A204.1 (cell line): Measurements from ENCODE around the gene CD44.

ENCODE experiments used
- FAIRE-seq: peaks from 2 replicates; lab custom pipeline; 2012; peaks lifted over from hg19 to GRCh38; lab: Jason Lieb, UNC

The CD44 gene

DNA sequence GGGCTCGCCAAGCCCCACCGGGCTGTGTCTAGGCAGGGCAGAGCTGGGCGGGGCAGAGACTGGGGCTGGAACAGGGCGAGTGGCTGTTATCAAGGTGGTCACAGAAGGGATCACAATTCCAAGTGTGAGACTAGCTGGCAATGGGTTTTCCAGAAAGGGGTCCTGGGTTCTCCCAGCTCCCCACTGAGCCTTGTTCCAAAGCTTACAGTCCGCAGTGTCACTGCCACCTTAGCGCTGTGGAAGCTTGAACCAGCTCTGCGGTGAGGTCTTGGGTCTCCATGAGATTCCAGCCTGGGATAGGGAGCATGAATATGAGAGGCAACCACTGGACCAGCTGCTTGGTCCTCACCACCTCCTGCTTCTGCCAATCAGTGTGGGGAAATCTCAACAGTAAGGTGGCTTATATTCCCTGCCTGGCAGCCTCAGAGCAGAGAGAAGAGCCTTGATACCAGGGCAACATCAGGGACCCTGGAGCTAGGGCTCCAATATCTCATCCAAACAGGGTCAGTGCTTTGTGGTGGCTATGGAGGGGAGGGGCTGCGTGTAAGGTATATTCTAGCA, 831 bp downstream of the CD44 start:
- FAIRE-seq: no peak

DNA sequence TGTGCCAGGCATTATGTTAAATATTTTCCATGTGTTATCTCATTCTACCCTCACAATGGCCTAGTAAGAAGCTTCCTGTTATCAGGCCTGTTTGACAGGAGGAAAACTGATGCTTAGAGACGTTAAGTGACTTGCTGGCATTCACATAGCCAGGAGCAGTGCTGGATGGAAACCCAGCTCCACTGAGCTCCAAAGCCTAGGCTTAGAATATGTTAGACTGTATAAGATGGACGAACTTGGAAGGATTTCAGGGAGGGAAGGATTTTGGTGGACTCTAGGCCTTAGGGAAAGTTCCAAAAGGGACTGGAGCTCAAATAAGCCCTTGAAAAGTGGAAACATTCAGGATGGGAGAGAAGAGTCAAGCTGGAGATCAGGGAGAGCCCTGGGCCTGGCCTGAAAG, 2.1 kb downstream of the CD44 start:
- FAIRE-seq: no peak

DNA sequence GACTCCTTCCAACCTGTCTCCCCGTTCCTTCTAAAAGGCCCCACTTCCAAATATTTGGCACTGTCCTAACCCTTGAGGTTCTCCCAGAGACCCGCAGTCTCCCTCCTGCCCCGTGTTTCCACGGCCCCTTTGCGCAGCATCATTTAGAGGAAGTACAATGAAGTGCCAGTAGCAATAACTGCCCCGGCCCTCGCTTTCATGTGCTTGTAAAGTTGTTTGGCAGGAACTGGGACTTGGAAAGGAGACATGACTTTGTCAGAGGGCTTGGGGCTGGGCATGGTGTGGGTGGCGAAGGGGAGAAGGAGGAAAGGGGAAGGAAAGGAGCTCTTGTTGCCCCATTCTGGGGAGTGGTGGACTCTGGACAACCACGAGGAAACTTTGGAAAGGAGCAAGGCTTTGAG, 2.6 kb downstream of the CD44 start:
- no peak for FAIRE-seq

DNA sequence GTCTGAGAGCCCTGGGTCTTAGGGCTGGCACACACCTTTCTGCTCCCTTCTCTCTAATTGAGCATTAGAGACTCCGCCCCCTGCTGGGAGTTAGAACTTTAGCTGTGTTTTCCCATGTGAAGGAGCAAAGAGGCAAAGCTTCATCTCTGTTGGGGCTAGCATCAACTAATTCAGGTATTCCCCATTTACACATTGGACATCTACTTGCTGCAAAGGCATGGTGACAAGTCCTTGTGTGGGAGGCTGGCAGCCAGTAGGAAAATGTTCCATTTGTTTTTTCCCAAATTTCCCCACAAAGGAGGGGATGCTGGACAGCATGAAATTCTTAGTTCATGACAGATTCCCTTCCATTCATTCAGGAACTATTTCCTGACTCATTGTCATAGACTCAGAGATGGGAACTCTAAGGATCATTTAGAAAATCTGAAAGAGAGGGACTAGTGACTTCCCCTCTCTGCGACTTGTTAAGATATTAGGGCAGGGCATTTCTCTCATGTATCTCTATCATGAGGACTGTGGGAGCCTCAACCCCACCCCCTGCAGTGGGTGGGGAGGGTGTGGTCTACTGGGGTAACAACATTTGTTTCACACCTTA, 3.6 kb downstream of the CD44 start:
- no peak for FAIRE-seq

DNA sequence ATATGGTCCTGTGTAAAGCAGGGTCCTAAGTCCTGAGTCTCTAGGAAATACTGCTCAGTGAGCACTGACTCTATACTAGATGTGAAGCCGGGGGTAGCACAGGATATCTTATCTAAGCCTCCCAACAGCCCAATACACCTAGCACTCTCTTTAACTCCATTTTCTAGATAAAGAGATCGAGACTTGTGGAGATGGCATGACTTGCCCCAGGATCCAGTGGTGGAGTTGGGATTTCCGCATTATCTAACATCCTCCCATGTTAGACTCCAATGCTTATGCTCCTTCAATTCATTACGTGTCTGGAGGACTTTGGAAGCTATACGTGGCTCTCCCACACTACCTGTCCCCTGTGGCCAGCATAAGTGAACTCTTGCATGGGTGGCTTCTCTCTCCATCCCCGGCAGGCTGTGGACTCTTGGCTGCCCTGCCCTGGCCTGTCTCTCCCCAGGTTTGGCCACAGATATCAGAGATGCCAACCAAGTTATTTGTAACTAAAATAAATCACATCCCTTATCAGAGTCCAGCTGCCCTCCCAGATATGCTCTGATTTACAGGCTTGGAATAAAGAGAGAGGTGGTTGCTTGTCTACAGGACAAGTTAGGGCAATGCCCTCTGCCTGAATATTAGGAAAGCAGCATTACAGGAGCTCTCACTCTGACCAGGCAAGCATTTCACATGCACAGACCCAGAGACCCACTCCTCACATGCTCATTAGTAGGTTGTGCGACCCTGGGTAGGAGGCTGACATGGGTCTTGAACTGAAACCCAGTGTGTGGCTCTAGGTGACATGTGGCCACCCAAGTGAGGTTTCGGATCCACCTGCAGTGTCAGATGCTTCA, 4.5 kb downstream of the CD44 start:
- FAIRE-seq: no peak

DNA sequence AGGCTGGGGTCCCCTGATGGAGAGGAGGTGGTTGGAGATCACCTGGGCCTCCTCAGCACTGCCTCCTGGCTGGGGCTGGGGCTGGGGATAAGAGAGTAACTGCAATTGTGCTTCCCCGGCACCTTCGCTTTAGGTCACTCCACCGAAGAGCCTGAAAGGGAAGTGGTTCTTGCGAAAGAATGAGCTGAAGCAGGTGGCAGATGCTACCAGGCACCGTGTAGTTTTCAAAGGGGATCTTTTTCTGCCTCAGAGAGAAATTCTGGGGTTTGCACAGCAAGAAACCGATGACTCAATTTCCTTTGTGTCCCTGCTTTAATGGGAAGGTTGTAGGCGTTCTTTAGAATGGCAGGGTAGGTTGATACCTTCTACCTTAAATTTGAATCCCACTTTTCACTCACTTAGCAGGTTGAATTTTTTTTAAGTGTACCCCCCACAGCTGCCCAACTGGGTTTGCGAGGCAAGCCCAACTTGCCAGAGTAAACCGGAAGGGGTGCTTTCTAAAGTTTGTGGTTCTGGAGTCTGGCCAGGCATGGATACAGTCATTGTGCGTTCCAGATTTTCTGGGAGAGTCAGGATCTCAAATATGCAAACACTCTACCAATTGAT, 5.3 kb downstream of the CD44 start:
- no peak for FAIRE-seq

DNA sequence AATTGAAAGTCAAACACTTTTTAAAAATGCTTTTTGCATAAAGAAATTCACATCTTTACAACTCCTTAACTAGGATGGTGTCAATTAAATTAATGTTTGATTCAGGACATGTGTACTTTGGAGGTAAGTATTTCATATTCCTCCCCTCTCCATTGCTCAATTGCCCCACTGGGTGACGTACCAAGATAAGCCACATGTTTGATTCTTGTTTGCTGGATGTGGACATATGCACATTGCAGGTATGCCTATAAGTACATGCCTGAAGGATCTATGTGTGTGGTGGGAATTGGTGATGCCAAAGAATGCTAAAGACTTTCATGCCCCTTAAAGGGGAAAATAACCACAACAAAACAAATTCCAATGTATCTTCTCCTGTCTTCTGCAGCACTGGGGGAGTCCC, 5.8 kb downstream of the CD44 start:
- FAIRE-seq: no peak

DNA sequence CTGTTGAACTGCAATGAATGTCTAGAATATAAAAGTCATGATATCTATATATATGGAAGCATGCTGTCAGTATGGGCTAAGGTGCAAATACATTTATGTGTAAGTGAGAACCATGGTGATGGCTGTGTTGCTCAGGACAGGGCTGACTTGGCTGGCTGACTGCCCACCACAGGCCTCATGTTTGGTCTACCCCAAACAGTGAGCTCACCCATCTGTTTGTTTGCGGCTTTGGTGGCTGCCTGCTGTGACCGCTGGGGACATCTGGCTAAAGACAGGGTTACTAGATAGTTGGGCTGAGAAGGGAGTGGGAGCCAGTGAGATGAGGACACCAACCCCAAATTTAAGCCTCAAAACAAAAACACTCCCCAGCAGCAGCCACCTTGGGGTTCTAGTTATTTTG, 6.3 kb downstream of the CD44 start:
- FAIRE-seq: no peak

DNA sequence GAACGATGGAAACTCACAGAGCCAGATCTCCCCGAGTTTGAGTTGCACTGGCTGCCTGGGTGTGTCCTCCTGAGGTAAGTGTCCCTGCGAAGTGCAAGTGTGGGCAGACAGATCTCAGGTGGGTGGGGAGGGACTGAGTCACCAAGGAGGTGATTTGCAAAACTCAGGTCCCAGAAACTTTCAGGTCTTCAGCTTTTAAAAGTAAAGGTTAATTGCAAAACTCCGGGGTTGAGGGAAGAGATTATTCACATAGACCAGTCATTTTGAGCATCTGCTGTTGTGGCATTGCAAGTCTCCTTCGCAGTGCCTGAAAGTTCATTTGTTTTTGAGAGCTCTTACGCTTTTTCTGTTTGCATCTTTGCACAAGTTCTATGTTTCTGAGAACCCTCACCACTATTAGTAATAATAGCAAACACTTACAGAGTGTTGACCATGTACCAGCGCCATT, 7.1 kb downstream of the CD44 start:
- FAIRE-seq: no peak

DNA sequence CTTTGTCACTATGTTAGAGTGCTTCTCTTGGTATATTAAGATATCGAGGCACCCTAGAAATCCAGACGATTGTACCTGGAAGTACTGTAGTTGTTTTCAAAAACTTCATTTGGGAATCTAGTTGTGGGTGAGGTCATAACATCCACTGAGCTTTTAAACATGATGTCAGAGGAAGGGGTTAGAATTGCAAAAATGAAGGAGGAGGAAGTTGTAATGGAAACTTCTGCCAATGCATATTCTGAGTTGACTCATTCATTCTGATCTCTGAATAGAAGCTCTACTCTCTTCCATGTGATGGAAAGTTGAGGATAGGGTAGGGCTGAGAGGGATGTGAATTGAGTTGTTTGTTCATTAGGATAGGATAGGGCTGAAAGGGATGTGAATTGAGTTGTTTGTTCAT, 7.7 kb downstream of the CD44 start:
- FAIRE-seq: no peak

DNA sequence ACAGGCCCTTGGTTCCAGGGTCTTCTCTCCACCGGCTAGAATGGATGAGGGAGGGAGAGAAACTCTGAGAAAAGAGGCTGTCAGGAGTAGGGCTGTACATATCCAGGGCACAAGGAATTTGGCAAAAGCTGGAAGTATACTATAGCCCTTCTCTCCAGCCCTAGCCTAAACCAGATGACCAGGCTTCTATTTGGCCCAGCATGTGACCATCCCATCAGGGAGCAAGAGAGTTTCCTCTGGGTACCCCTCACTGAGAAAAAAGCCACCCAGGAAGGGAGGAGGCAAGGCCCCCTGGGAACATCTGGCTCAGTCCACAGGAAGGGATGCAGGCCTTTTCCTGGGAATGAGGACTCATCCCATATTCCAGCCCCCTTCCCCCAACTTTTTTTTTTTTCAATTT, 8.3 kb downstream of the CD44 start:
- no peak for FAIRE-seq

DNA sequence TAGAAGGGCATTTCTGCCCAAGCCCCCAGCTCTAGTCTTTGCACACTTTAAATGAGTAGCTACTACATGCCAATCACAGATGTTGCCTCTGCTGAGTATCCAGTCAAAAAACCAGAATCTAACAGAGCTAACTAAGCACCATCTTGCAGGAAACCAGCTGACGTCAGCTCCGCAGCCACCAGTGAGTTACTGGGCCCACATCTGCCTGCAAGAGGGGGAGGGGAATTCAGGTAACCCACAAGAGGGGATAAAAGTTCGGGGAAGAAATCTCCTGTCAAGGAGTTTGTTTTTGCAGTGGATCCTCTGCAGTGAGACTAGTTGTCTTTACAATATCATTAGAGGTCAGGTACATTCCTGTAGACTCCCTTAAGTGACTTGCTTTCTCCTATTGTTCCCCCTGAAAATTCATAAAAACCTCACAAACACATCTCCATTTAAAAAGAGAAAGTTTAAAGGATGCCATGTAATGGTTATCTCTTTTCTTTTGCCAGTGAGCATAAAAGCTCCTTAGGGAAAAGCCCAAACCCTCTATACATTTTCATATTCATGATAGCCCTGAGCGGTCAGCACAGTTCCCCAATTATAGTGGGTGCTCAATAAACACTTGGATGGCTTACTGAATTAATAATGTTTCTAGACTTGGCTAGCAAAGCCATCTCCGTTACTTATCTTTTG, 9.3 kb downstream of the CD44 start:
- FAIRE-seq: no peak

DNA sequence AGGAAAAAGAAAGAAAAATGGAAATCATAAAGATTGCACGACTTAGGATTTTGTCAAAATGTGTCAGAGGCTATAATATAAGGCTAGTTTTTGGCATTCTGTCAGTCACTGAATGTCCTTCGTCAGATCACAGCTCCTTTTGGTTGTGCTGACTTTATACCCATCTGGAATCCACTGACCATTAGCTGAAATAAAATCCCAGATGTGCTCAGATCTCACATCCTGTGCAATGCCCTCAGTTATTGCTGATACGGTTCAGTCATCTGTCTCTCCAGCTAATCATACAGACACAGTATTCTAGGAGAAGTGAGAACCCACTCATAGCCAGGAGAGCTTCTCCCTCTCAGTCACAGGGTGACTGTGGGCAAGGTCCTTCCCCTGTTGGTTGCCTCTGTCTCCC, 11.5 kb downstream of the CD44 start:
- no peak for FAIRE-seq

DNA sequence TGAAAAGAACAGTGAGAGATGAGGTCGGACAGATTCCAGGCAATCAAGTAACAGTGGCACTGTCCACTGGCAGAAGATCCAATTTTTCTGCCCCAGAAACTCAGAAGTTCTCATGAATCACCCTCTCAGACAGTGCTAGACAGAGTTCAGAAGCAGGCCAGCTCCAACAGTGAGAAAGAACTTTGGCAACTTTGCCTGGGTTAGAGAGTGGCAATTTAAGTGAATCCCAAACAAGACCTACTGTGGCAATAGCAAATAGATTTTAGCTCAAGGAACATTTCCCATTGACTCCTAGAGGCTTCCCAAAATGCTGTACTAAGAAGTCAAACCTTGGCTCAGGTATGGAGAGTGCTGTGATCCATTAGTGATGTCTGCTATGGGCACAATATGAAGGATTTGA, 12.3 kb downstream of the CD44 start:
- FAIRE-seq: no peak

DNA sequence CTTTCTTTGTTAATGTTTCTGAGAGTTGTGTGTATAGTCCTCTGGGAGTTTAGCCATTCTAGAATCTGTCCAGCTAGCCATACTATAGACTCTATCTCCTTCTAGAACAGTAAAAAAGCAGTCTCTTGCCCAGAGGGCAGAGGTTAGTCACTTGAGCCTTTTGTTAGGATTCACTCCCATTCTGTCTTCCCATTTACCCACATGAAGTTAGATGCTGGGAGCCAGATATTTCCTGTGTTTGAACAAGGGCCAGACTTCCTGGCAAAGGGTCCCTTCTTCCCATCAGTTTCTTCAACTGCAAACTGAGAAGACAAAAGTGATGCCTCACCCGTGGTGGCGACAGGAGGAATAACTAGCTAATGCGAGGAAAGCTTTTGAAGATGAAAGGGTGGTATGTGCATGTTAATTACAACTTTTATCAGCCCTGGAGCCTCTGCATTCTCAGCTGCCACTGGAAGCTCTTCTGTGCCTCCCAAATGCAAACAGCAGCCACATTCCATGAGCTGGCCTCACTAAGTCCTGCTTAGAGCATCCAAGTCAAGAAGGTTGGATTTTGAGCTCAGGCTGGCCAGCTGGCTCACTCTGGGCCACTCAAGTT, 12.8 kb downstream of the CD44 start:
- FAIRE-seq: no peak

DNA sequence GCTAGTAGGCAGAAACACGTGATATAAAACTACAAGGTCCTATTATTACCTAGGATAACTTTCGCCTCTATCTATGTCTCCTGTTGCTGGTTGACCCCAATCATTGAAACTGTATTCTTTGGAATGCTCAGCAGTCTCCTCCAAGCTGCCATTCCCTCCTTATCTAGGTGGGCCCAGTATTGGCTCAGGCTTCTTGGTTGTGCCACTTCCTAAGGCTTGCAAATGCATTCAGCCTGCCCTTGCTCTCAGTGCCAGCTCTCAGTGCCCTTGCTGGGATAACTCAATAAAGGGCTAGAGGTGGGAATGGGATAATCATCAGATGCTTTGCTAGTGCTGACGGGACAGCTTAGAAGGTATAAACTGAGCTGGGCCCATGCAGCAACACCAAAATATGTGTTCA, 13.6 kb downstream of the CD44 start:
- FAIRE-seq: no peak

DNA sequence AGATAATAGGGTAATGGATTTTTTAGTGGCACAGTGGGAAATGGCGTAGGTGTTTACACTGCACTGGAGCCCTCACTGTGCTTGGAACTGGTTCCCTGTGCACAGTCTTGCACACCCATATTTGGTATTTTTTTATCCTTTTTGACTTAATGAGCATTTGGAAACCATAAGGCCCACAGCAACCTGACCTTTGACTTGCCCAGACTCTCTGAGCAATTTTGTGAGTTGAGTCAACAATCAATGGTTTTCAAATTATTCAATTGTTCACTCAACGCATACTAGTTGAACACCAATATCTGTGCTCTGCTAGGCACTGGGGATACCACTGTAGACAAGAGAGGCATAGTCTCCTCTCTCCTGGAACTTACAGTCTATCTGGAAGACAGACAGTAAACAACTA, 14.3 kb downstream of the CD44 start:
- no peak for FAIRE-seq

DNA sequence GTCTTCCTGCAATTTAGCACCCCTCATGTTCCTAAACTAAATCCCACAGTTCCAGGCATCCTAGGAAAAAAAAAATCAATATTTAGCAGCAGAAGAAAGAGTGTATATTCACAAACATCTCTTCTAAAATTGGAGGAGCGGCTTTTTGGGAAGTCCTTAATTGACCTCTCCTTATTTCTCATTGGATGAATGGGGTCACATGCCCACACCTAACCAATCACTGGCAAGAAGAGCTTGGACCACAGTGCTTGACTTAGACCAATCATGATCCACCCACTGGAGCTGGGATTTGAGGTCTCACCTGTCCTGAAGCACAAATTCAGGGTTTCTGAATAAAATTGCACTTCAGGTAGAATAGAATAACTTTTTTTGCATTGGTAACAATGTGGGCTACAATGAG, 16.0 kb downstream of the CD44 start:
- no peak for FAIRE-seq

DNA sequence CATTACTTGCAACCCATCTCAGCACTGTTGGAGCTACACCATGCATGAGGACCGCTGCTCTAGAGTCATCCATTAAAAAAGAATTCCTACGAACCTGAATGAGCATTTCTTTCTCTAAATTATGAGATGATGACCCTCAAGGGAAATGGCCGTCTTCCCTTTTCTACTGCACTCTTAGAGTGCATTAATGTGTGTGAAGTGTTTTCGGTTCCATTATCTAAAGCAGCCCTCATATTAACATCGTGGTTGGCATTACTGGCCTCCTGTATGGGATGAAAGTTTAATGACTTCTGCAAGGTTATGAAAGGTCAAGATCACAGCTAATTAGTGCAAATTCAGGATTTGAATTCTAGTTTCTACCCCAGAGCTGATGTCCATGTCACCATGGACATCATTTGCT, 16.7 kb downstream of the CD44 start:
- FAIRE-seq: no peak

DNA sequence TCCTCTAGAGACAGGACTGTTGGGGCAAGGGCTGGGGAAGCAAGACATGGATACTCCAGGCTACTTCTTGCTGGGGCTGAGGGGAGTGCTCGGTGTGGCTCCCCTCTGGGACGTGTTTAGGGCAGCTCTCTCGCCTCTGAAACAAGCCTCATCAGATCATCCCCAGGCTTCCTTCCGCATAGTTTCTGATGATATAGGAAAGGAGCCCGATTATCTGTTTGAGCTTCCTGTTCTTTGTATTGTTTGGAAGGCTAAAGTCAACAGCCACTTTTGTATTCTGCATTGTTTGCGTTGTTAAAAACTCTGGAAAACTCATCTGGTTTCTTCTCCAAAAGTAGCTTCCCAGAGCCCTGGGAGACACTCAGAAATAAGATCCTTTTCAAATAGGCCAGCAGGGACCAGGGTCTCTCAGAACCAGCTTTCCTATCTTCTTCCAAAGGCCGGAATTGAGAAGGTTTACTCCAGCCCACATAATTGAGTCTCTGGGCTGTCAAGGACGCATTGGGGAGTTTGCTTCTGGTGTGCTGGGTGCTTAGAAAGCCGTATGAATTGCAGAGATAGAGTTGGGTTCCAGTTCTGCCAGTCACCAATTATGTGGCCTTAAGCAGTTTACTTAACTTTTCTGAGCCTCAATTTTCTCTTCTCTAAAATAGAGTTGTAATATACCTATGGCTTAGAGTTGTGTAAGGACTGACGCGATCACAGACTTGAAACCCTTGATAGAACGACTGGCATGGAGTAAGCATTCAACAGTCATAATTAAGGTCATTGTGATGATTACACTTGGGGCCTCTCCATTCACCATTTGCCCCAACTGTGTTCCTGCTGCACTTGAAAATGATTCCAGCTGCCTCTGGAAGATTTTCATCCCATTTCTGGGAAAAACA, 19.1 kb downstream of the CD44 start:
- no peak for FAIRE-seq
